SK-N-MC (cell line): ENCODE measurements around the gene SERPINB4.
"Not testable (repeated sequence)": the region's sequence is repeated elsewhere in the genome, so short reads cannot be mapped to it uniquely, and the experiment has no call there.

Experiments used
- EZH2 ChIP-seq: fragments of 200-600 bp; sonication (generic); IDR thresholded peaks from one replicate; pipeline ENCODE4 v1.6.1; 2017; ENCODE audit warnings: antibody characterized with exemption
- FOXP2 ChIP-seq: optimal IDR thresholded peaks from 2 replicates; pipeline ENCODE3; 2011; ENCODE audit warnings: mild to moderate bottlenecking, moderate library complexity; ENCODE audit not compliant: insufficient read depth; ENCODE audit errors: extremely low read length, control extremely low read depth
- POLR2AphosphoS5 ChIP-seq: IDR thresholded peaks from 2 replicates; pipeline ENCODE4 v1.6.1; 2012; ENCODE audit warnings: mild to moderate bottlenecking, low read depth, low read length, borderline replicate concordance

DNA sequence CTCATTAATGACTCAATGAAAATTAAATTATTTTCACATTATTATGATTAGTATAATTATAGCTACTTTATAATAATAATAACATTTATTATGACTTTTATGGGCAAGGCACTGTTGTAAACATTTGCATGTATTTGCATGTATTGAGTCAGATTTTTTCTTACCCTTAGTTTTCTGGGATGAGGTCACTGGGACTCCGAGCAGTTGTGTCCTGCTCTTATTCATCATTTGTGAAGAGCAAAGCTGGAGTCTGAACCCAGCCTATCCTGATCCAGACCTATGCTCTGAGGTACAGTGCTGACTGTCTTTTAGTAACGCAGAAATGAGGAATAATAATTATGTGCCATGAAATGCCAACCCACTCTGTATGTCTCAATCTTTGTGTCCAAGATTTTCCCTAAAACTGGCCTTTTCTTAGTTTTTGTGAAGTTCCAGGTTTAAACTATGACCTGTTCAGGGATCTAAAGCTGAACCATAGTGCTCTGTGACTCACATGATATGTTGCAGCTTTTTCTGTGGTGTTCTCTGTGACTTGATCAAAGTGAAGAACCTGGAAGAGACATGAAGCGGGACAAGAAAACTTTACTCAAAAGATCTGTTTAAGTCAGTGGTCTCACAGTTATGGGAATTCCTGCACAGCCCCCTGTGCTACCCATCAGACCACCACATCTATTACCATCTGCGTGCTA lies 1.2 kb downstream of the SERPINB4 start:
- not testable (repeated sequence) for TF ChIP-seq POLR2AphosphoS5, EZH2, FOXP2
